A549 (cell line): ENCODE data around the gene KRTAP22-1.

ENCODE experiments used
- CBX8 ChIP-seq: fragments of 200-600 bp; sonication (generic); IDR thresholded peaks from 2 replicates; pipeline ENCODE4 v1.6.1; 2016
- CHD2 ChIP-seq: fragments of 150-350 bp; IDR thresholded peaks from 2 replicates; pipeline ENCODE4 v1.6.1; 2014; ENCODE audit warnings: low read length; ENCODE audit not compliant: partially characterized antibody
- EHF ChIP-seq: fragments of 250-450 bp; sonication (Bioruptor Pico); IDR thresholded peaks from 2 replicates; pipeline ENCODE4 v1.5.0; 2020; ENCODE audit warnings: mild to moderate bottlenecking
- EP300 ChIP-seq, 2 experiments: fragments of >200 bp; sonication (Bioruptor Twin); formaldehyde crosslinking; IDR thresholded peaks; 2 replicates in 1 of 2; 3 replicates in 1 of 2; pipeline ENCODE4 v1.6.1; 2016 to 2017
- POLR2A ChIP-seq: IDR thresholded peaks from 2 replicates; pipeline ENCODE4 v1.6.1; 2012; ENCODE audit warnings: mild to moderate bottlenecking, low read length
- TF ChIP-seq, protein P1 (sequence below): fragments of >200 bp; sonication (Bioruptor Twin); formaldehyde crosslinking; IDR thresholded peaks from 3 replicates; pipeline ENCODE4 v1.5.1; 2016
- TF ChIP-seq, protein P2 (sequence below): fragments of 200-600 bp; sonication (generic); IDR thresholded peaks from 2 replicates; pipeline ENCODE4 v1.6.1; 2016; ENCODE audit warnings: antibody characterized with exemption, mild to moderate bottlenecking, moderate library complexity

DNA sequence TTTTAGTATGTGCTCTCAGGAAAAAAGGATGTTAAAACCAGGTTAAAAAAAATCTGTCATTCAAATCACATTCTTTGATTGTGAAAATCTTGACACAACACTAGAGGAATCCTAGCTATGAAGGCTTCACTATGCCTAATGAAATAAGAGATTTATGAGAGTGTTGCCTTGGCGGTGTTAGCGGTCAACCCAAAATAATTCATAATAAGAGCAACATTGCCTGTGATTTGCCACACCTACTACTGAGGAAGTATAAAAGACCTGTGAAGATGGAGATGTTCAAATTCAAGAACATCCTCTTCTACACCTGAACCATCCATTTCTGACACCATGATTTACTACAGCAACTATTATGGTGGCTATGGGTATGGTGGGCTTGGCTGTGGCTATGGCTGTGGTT, 15.2 kb downstream of the KRTAP22-1 start, which contains the start of gene KRTAP20-1:
- TF ChIP-seq, protein P1, sequence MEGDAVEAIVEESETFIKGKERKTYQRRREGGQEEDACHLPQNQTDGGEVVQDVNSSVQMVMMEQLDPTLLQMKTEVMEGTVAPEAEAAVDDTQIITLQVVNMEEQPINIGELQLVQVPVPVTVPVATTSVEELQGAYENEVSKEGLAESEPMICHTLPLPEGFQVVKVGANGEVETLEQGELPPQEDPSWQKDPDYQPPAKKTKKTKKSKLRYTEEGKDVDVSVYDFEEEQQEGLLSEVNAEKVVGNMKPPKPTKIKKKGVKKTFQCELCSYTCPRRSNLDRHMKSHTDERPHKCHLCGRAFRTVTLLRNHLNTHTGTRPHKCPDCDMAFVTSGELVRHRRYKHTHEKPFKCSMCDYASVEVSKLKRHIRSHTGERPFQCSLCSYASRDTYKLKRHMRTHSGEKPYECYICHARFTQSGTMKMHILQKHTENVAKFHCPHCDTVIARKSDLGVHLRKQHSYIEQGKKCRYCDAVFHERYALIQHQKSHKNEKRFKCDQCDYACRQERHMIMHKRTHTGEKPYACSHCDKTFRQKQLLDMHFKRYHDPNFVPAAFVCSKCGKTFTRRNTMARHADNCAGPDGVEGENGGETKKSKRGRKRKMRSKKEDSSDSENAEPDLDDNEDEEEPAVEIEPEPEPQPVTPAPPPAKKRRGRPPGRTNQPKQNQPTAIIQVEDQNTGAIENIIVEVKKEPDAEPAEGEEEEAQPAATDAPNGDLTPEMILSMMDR = no peak
- TF ChIP-seq POLR2A (no peak), CBX8 (no peak), EHF (no peak), CHD2 (no peak), EP300 (IDR thresholded peaks at IDR 0.05) (no peak)
- TF ChIP-seq, protein P2, sequence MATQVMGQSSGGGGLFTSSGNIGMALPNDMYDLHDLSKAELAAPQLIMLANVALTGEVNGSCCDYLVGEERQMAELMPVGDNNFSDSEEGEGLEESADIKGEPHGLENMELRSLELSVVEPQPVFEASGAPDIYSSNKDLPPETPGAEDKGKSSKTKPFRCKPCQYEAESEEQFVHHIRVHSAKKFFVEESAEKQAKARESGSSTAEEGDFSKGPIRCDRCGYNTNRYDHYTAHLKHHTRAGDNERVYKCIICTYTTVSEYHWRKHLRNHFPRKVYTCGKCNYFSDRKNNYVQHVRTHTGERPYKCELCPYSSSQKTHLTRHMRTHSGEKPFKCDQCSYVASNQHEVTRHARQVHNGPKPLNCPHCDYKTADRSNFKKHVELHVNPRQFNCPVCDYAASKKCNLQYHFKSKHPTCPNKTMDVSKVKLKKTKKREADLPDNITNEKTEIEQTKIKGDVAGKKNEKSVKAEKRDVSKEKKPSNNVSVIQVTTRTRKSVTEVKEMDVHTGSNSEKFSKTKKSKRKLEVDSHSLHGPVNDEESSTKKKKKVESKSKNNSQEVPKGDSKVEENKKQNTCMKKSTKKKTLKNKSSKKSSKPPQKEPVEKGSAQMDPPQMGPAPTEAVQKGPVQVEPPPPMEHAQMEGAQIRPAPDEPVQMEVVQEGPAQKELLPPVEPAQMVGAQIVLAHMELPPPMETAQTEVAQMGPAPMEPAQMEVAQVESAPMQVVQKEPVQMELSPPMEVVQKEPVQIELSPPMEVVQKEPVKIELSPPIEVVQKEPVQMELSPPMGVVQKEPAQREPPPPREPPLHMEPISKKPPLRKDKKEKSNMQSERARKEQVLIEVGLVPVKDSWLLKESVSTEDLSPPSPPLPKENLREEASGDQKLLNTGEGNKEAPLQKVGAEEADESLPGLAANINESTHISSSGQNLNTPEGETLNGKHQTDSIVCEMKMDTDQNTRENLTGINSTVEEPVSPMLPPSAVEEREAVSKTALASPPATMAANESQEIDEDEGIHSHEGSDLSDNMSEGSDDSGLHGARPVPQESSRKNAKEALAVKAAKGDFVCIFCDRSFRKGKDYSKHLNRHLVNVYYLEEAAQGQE = no peak
